HG02973 (cell line): ENCODE measurements around the gene PLXNA4.

Experiments used
- ATAC-seq: cut with Tn5 transposase; IDR thresholded peaks from one replicate; pipeline ENCODE4 v1.9.1; 2021; ENCODE audit warnings: moderate library complexity; ENCODE audit not compliant: unreplicated experiment

PLXNA4 gene

GRCh38 chr7:132476541-132476940 lies 99.7 kb downstream of the PLXNA4 start:
- ATAC-seq, result no peak

DNA sequence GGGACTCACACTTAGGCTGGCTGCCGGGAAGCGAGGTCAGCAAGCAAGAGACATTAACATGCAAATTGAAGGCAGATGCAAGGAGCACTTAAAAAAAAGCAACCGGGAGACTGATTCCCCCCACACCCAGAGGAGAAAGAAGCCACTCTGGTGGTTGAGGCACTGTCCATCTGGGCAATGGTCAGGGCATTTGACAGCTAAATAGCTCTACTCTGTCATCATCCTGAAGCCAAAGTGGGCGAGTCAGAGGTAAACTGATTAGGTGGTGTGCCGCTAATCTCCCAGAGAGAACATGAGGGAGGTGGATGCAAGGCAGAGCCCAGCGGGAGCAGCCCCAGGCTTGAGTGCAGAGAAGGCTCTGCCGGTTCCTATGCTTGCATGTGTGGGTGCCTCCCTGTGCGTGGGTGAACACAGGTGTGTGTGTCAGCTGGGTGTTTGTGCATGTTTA lies 100.6 kb downstream of the PLXNA4 start:
- ATAC-seq, result no peak

- ATAC-seq, result no peak
Measured at GRCh38 chr7:132475037-132475668, 101.1 kb downstream of the PLXNA4 start.

GRCh38 chr7:132472463-132473120 lies 103.7 kb downstream of the PLXNA4 start:
- ATAC-seq, result no peak

- no peak for ATAC-seq
Measured at GRCh38 chr7:132471515-132471914, 104.8 kb downstream of the PLXNA4 start.

- ATAC-seq, result no peak
Measured at GRCh38 chr7:132469681-132470080, 106.6 kb downstream of the PLXNA4 start.

DNA sequence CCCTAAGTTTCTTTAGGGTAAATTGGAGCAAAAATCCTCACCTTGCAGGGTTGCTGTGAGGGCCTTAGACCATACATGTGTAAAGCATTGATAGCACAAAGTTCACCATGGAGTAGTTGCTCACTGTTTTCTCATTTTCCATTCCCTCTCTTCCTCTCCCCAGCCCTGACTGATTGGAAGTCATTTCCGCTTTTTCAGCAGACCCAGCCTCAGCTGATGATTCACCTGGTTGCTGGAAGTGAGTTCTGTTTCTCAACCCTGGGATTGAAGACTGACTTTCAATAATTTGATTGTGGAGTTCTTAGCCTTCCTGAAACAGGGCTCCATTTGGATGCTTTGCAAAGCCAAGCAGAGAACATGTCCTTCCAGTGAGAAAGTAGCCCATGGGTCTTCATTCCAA lies 107.0 kb downstream of the PLXNA4 start:
- no peak for ATAC-seq

- ATAC-seq, result no peak
Measured at GRCh38 chr7:132466367-132466766, 109.9 kb downstream of the PLXNA4 start.

- ATAC-seq, result no peak
Measured at GRCh38 chr7:132465516-132465915, 110.8 kb downstream of the PLXNA4 start.

- no peak for ATAC-seq
Measured at GRCh38 chr7:132464740-132465139, 111.5 kb downstream of the PLXNA4 start.

DNA sequence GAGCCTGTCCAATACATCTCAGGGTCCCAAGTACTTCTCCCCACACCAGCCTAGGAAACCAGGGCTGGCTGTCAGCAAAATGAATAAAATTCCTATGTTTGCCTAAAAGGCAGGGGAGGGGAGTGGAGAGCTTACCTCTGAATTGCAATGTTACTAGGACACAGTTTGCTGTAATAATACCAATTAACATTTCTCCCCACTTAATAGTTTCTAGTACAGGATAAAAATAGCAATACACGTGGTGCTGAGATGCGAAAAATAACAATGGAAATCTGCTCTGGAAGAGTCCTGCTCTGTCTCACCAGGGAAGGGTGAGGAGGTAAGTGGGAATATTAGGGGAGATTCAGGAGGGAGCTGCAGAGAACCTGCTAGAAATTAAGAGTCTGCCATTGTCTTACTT lies 112.3 kb downstream of the PLXNA4 start:
- no peak for ATAC-seq

- ATAC-seq, result no peak
Measured at GRCh38 chr7:132462478-132462877, 113.8 kb downstream of the PLXNA4 start.

DNA sequence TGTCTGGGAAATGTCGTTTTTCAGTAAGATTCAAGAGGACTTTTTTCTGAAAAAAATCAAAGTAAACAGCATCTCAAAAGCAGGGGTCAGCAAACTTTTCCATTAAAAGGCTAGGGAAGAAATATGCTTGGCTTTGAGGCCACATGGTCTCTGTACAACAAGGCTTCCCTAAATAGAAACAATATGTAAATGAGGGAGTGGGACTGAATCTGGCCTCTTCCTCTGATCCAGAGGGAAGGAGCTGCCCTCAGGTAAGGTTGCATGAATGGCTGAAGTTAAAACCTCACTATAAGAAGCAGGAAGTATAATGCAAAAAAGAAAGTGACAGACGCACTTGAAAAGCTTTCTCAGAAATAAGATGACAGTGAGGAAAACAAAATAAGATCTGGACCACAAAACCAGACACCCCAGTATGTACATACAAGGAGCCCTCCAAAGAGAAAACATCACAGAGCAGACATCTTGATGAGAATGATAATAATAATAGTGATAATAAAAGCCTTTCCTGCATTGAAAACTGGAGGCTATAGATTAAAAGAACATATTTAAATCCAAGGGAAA lies 115.2 kb downstream of the PLXNA4 start:
- ATAC-seq, result no peak

DNA sequence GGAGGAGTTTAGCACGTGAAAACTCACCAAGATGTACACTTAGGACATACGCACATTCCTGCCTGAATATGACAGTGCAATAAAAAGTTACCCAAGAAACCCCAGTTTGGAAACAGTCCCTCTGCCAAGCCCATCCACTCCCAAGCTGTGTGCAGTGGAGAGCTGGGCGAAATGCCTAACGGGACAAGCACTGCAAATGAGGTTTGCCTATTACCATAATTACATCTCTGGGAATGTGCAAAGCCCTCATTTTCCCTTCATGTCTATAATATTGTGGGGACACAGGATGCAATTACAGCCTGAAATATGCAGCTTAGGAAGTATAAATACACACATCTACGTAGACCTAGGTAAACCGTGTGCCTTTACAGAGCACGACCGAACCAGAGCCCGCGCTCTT lies 117.5 kb downstream of the PLXNA4 start:
- no peak for ATAC-seq

DNA sequence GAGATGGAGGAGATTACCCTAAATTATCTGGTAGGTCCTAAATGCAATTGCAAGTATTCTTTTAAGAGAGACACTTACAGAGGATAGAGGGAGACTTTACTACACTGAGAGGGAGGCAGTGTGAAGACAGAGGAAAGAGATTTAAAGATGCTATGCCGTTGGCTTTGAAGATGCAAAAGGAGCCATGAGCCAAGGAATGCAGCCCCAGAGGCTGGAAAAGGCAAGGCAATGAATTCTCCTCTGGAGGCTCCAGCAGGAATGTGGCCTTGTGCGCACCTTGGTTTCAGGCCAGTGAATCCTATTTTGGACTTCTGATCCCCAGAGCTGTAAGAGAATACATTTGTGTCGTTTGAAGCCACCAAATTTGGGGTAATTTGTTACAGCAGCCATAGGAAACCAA lies 118.6 kb downstream of the PLXNA4 start:
- ATAC-seq, result no peak

DNA sequence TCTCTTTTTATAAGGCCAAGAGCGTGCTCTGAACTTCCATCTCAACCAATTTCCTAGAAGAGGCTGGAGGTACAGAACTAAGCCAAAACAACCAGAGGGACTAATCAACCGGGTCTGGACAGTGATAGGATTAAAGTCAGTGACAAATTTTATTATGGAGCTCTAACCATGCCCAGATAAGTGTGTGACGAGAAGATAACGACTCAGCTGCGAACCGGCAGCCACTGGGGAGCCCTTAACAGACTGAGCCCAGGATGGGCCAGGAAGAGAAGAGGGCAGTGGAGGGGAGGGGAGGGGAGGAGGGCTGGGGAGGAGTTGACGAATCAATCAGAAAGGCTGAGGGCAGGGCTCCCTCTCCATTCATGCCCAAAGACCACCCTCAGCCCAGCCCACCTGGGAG lies 119.9 kb downstream of the PLXNA4 start:
- no peak for ATAC-seq

DNA sequence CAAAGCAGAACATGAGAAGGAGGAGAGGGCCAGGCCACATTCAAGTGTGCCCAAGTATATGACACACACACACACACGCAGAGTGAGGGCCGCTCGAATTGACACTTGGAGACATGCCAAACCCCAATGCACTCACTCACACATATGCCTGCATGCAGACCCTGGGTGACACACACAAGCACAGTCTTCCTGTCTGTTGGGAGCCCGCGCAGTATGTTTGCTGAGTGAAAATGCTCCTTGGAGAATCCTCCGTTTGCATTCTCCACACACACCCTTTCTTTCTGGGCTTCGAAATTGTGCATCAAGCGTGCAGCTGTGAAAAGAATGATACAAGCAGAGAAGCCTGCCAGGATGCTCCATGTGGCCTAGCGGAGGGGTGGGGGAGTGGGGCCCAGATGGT lies 120.9 kb downstream of the PLXNA4 start:
- no peak for ATAC-seq

- no peak for ATAC-seq
Measured at GRCh38 chr7:132453826-132454225, 122.4 kb downstream of the PLXNA4 start.

GRCh38 chr7:132451161-132451560 lies 125.1 kb downstream of the PLXNA4 start:
- ATAC-seq, result no peak

DNA sequence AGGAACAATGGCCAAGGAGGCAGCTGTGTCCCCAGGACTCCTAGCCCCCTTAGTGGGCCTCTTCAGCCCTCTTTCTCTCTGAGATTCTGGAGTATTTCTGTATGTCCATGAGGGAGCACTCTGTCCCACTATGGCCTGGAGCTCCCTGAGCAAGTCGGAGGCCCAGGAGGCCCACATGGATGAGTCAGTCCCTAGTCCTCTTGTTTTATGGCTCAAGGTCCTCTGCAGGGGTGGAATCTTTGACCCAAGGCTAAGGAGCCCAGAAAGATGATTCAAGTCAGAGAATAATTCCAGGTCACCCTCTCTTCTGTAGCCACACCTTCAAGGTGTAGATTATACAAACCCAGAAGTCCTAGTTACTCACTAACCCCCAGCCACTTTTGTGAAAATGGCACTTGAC lies 125.6 kb downstream of the PLXNA4 start:
- no peak for ATAC-seq

- ATAC-seq, result no peak
Measured at GRCh38 chr7:132450188-132450587, 126.1 kb downstream of the PLXNA4 start.

- no peak for ATAC-seq
Measured at GRCh38 chr7:132446666-132447278, 129.5 kb downstream of the PLXNA4 start.
